ENCODE measurements around the gene SLC22A16. TPM values are rescaled to one million over a fixed set of nuclear protein-coding genes. Genes with fewer than 3 reads are reported as not detected.
"Not testable (repeated sequence)": the region's sequence is repeated elsewhere in the genome, so short reads cannot be mapped to it uniquely, and the experiment has no call there.

The SLC22A16 gene
- total RNA-seq, 2 experiments from 2014 or later: not detected

- no peak overlapping the region for H3K27ac ChIP-seq (ENCODE audit: low read depth in 1 of 2, low read length in 2 of 2)
- TF ChIP-seq, protein P1, sequence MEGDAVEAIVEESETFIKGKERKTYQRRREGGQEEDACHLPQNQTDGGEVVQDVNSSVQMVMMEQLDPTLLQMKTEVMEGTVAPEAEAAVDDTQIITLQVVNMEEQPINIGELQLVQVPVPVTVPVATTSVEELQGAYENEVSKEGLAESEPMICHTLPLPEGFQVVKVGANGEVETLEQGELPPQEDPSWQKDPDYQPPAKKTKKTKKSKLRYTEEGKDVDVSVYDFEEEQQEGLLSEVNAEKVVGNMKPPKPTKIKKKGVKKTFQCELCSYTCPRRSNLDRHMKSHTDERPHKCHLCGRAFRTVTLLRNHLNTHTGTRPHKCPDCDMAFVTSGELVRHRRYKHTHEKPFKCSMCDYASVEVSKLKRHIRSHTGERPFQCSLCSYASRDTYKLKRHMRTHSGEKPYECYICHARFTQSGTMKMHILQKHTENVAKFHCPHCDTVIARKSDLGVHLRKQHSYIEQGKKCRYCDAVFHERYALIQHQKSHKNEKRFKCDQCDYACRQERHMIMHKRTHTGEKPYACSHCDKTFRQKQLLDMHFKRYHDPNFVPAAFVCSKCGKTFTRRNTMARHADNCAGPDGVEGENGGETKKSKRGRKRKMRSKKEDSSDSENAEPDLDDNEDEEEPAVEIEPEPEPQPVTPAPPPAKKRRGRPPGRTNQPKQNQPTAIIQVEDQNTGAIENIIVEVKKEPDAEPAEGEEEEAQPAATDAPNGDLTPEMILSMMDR (IDR thresholded peaks at IDR 0.05): no peak
- intact Hi-C loops (cut with DNase I, micrococcal nuclease): no loop called here
- Mint-ChIP-seq H3K9me3 (no peaks in the 10 kb centered on the region), H3K4me3 (no peak overlapping the region), H3K36me3 (ENCODE audit: low read depth) (no peaks in the 10 kb centered on the region), H3K27ac (no peak overlapping the region), H3K27me3 (peaks cover 37% of the 10 kb centered on the region), H3K4me1 (ENCODE audit: low read depth) (no peaks in the 10 kb centered on the region)
- H3K4me3 ChIP-seq (ENCODE audit: low read length): no peak overlapping the region
- no peaks in the 10 kb centered on the region for H3K9me3 ChIP-seq (ENCODE audit: control insufficient read depth in 1 of 2, insufficient read depth in 1 of 2, low read length in 2 of 2)
- H3K4me1 ChIP-seq (ENCODE audit: insufficient read depth, low read length): no peaks in the 10 kb centered on the region
- CTCF ChIA-PET: no interaction called here
- ATAC-seq (ENCODE audit: poor library complexity): no peak
- peaks cover 0 to 4% of the 10 kb centered on the region in 2 experiments for H3K27me3 ChIP-seq (ENCODE audit: control insufficient read depth in 1 of 2, insufficient read depth in 2 of 2, low read length in 2 of 2)
- no peaks in the 10 kb centered on the region for H3K36me3 ChIP-seq (ENCODE audit: insufficient read depth, low read length)
- POLR2A ChIA-PET: no interaction called here
- no peak for DNase-seq
Measured at GRCh38 chr6:110490110-110490509, 13.7 kb upstream of the SLC22A16 start.

DNA sequence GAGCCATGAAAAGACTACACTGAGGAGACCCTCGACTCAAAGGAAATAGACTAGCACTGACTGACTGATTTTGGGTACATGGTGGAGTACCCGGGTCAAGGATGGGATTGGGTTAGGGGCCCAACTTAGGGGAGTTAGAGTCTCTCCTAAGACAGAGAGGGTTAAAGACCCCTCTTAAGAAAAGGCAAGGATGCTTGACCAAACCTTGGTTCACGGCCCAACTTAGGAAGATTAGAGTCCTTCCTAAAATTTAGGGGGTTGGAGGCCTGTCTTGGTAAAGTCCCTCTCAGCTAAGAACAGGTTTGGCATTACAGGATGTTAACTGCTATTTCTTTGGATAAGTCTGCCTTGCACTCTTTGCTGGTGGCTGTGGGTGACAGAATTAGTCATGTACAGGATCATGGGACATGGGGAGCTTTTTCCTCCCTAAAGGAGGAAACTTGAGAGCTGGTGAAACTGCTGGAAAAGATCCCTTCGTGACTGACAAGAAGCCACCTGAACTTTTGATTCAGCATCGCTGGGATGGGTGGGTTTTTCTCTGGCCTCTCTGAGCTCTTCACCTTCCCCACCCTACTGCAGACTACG, 12.3 kb upstream of the SLC22A16 start:
- DNase-seq: no peak
- Histone ChIP-seq H3K4me1 (ENCODE audit: insufficient read depth, low read length) (no peaks in the 10 kb centered on the region), H3K4me3 (ENCODE audit: low read length) (no peak overlapping the region), H3K27me3 (ENCODE audit: control insufficient read depth in 1 of 2, insufficient read depth in 2 of 2, low read length in 2 of 2) (peaks cover 0 to 4% of the 10 kb centered on the region in 2 experiments), H3K27ac (ENCODE audit: low read depth in 1 of 2, low read length in 2 of 2) (no peak overlapping the region), H3K9me3 (ENCODE audit: control insufficient read depth in 1 of 2, insufficient read depth in 1 of 2, low read length in 2 of 2) (no peaks in the 10 kb centered on the region), H3K36me3 (ENCODE audit: insufficient read depth, low read length) (no peaks in the 10 kb centered on the region)
- H3K27me3 Mint-ChIP-seq: peaks cover 28% of the 10 kb centered on the region
- CTCF ChIA-PET: no interaction called here
- H3K4me1 Mint-ChIP-seq (ENCODE audit: low read depth): no peaks in the 10 kb centered on the region
- TF ChIP-seq, protein P1 (IDR thresholded peaks at IDR 0.05): no peak
- intact Hi-C loops (cut with DNase I, micrococcal nuclease): no loop called here
- POLR2A ChIA-PET: no interaction called here
- ATAC-seq (ENCODE audit: poor library complexity): no peak
- no peak overlapping the region for H3K27ac Mint-ChIP-seq
- no peak overlapping the region for H3K4me3 Mint-ChIP-seq
- no peaks in the 10 kb centered on the region for H3K9me3 Mint-ChIP-seq
- no peaks in the 10 kb centered on the region for H3K36me3 Mint-ChIP-seq (ENCODE audit: low read depth)

GRCh38 chr6:110487968-110488381, 11.6 kb upstream of the SLC22A16 start:
- ATAC-seq (ENCODE audit: poor library complexity); H3K36me3 Mint-ChIP-seq (ENCODE audit: low read depth); H3K9me3 ChIP-seq (ENCODE audit: control insufficient read depth in 1 of 2, insufficient read depth in 1 of 2, low read length in 2 of 2); H3K4me1 Mint-ChIP-seq (ENCODE audit: low read depth); H3K4me3 Mint-ChIP-seq; POLR2A ChIA-PET; H3K27me3 ChIP-seq (ENCODE audit: control insufficient read depth in 1 of 2, insufficient read depth in 2 of 2, low read length in 2 of 2); intact Hi-C loops (cut with DNase I, micrococcal nuclease); DNase-seq; H3K4me3 ChIP-seq (ENCODE audit: low read length); H3K9me3 Mint-ChIP-seq; CTCF ChIA-PET; H3K36me3 ChIP-seq (ENCODE audit: insufficient read depth, low read length); H3K27ac Mint-ChIP-seq; H3K27ac ChIP-seq (ENCODE audit: low read depth in 1 of 2, low read length in 2 of 2); H3K4me1 ChIP-seq (ENCODE audit: insufficient read depth, low read length): not testable (repeated sequence)
- H3K27me3 Mint-ChIP-seq: peaks cover 28% of the 10 kb centered on the region

DNA sequence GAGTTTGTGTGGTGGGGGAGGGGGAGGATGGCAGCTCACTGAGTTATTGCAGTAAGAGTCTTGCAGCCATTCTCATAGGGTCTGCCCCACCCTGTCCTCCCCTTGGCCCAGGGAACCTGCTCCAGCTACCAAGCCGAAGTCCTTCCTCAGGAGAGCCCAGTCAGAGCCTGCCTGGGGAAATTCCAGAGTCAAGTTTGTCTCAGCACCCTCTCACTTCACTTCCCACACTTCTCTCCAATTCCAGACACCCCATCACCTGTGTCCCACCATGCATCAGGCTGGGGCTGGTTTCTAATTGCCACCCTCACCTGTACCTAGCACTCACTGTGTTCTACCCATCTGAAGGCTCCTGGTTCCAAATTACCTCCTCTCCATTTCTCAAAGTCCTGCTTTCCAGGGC, 10.3 kb upstream of the SLC22A16 start:
- TF ChIP-seq, protein P1 (IDR thresholded peaks at IDR 0.05): no peak
- Mint-ChIP-seq H3K27ac (no peak overlapping the region), H3K9me3 (no peaks in the 10 kb centered on the region), H3K36me3 (ENCODE audit: low read depth) (no peaks in the 10 kb centered on the region), H3K4me1 (ENCODE audit: low read depth) (no peaks in the 10 kb centered on the region), H3K4me3 (no peak overlapping the region), H3K27me3 (peaks cover 21% of the 10 kb centered on the region)
- POLR2A ChIA-PET: no interaction called here
- no peak for DNase-seq
- no peaks in the 10 kb centered on the region for H3K4me1 ChIP-seq (ENCODE audit: insufficient read depth, low read length)
- intact Hi-C loops (cut with DNase I, micrococcal nuclease): no loop called here
- no peaks in the 10 kb centered on the region for H3K36me3 ChIP-seq (ENCODE audit: insufficient read depth, low read length)
- no peaks in the 10 kb centered on the region for H3K9me3 ChIP-seq (ENCODE audit: control insufficient read depth in 1 of 2, insufficient read depth in 1 of 2, low read length in 2 of 2)
- H3K27ac ChIP-seq (ENCODE audit: low read depth in 1 of 2, low read length in 2 of 2): no peak overlapping the region
- CTCF ChIA-PET: no interaction called here
- H3K4me3 ChIP-seq (ENCODE audit: low read length): no peak overlapping the region
- ATAC-seq (ENCODE audit: poor library complexity): no peak
- no peaks in the 10 kb centered on the region for H3K27me3 ChIP-seq (ENCODE audit: control insufficient read depth in 1 of 2, insufficient read depth in 2 of 2, low read length in 2 of 2)
